B cell (primary cell): Measurements from ENCODE around the gene VAV3. TPM values are rescaled to one million over a fixed set of nuclear protein-coding genes. Genes with fewer than 3 reads are reported as not detected.

ENCODE experiments used
- ATAC-seq: fragments of 200-7000 bp; cut with Tn5 transposase; one replicate; pipeline ENCODE4 v1.10.0; 2021; ENCODE audit warnings: low read depth, mild to moderate bottlenecking, moderate number of reproducible peaks, moderate library complexity
- CTCF ChIA-PET: fragments of 350-600 bp; sonication (Branson Sonifier 250); formaldehyde crosslinking; loops from one replicate; lab custom pipeline; 2021; ENCODE audit warnings: antibody characterized with exemption, inconsistent platforms; lab: Charles Lee
- POLR2A ChIA-PET: fragments of 350-600 bp; sonication (Branson Sonifier 250); formaldehyde crosslinking; loops from one replicate; lab custom pipeline; 2021; ENCODE audit warnings: antibody characterized with exemption; lab: Charles Lee
- DNase-seq: peaks from one replicate; pipeline ENCODE4 v3.0.0; 2013
- H2AFZ ChIP-seq: 2 replicates; pipeline ENCODE4 v1.6.1; 2012; ENCODE audit warnings: mild to moderate bottlenecking, low read depth, low read length; ENCODE audit not compliant: insufficient read depth, poor library complexity, severe bottlenecking
- H3K27ac ChIP-seq, 2 donors: 1 replicate in 1 of 2; 2 replicates in 1 of 2; pipeline ENCODE4 v1.5.1; 2012 to 2013; ENCODE audit warnings: low read length in 2 of 2, mild to moderate bottlenecking in 2 of 2, moderate library complexity in 1 of 2
- H3K27me3 ChIP-seq, 4 experiments: fragments of 200-600 bp in 1 of 4; sonication (generic) in 1 of 4; replicated peaks in 1 of 4; 1 replicate in 2 of 4; 2 replicates in 2 of 4; pipeline versions ENCODE4 v1.6.1 to v1.7.0; 2013 to 2016; ENCODE audit warnings: low read length in 3 of 4, mild to moderate bottlenecking in 2 of 4, mixed read lengths in 1 of 4, moderate library complexity in 1 of 4; ENCODE audit not compliant: insufficient read depth in 4 of 4, control insufficient read depth in 3 of 4; ENCODE audit errors: control extremely low read depth in 1 of 4
- H3K36me3 ChIP-seq, 2 experiments: replicated peaks in 1 of 2; 1 replicate in 1 of 2; 2 replicates in 1 of 2; pipeline versions ENCODE4 v1.6.1 to v1.7.1; 2013; ENCODE audit warnings: low read length in 1 of 2; ENCODE audit not compliant: insufficient read depth in 2 of 2, control insufficient read depth in 1 of 2; ENCODE audit errors: control extremely low read depth in 1 of 2, extremely low read depth in 1 of 2
- H3K4me1 ChIP-seq, 2 donors: fragments of 200-600 bp in 1 of 2; sonication (generic) in 1 of 2; 1 replicate in 1 of 2; 2 replicates in 1 of 2; pipeline versions ENCODE4 v1.5.1 to v1.6.1; 2013 to 2017; ENCODE audit warnings: low read length in 2 of 2; ENCODE audit not compliant: control insufficient read depth in 2 of 2, insufficient read depth in 2 of 2
- H3K4me2 ChIP-seq: replicated peaks from 2 replicates; pipeline ENCODE3; 2012; ENCODE audit warnings: mild to moderate bottlenecking, low read depth, low read length; ENCODE audit not compliant: poor library complexity, severe bottlenecking
- H3K4me3 ChIP-seq, 5 experiments: fragments of 200-600 bp in 1 of 5; sonication (generic) in 1 of 5; 1 replicate in 3 of 5; 2 replicates in 2 of 5; pipeline versions ENCODE4 v1.5.1 to v1.7.0; 2011 to 2016; ENCODE audit warnings: low read length in 4 of 5, mild to moderate bottlenecking in 4 of 5, low read depth in 2 of 5, control low read depth in 1 of 5, moderate library complexity in 1 of 5; ENCODE audit not compliant: insufficient read depth in 1 of 5; ENCODE audit errors: control extremely low read depth in 1 of 5, extremely low read depth in 1 of 5
- H3K79me2 ChIP-seq: fragments of 200-600 bp; sonication (generic); one replicate; pipeline ENCODE4 v1.6.0; 2016; ENCODE audit warnings: low read length; ENCODE audit not compliant: control insufficient read depth, insufficient read depth
- H3K9ac ChIP-seq: fragments of 200-600 bp; sonication (generic); 2 replicates; pipeline ENCODE4 v1.6.1; 2017; ENCODE audit warnings: mild to moderate bottlenecking, low read length, moderate library complexity
- H3K9me3 ChIP-seq, 3 donors: one replicate each; pipeline versions ENCODE4 v1.6.1 to v1.7.1; 2013; ENCODE audit warnings: low read length in 2 of 3; ENCODE audit not compliant: control insufficient read depth in 2 of 3, insufficient read depth in 1 of 3; ENCODE audit errors: control extremely low read depth in 1 of 3
- H4K20me1 ChIP-seq: 2 replicates; pipeline ENCODE4 v1.6.0; 2012; ENCODE audit warnings: mild to moderate bottlenecking, low read length; ENCODE audit not compliant: insufficient read depth, control insufficient read depth, poor library complexity, severe bottlenecking
- H3K27ac Mint-ChIP-seq: one replicate; pipeline ENCODE4 v1.8.0; 2021; ENCODE audit warnings: mixed read lengths
- H3K27me3 Mint-ChIP-seq: one replicate; pipeline ENCODE4 v1.8.0; 2021; ENCODE audit warnings: mixed read lengths
- H3K4me1 Mint-ChIP-seq: one replicate; pipeline ENCODE4 v1.8.0; 2021; ENCODE audit warnings: mixed read lengths
- H3K4me3 Mint-ChIP-seq: one replicate; pipeline ENCODE4 v1.8.0; 2021; ENCODE audit warnings: mixed read lengths
- H3K9me3 Mint-ChIP-seq: one replicate; pipeline ENCODE4 v1.8.0; 2022; ENCODE audit warnings: mixed read lengths; ENCODE audit not compliant: insufficient read depth
- EZH2 ChIP-seq: IDR thresholded peaks from 2 replicates; pipeline ENCODE4 v1.6.1; 2012; ENCODE audit warnings: borderline replicate concordance, low read depth, mild to moderate bottlenecking, moderate library complexity, low read length; ENCODE audit not compliant: insufficient read depth, poor library complexity, severe bottlenecking
- WGBS: methylation state at CpG from one replicate; pipeline ENCODE4 v1.1.5; 2013; ENCODE audit warnings: missing lambda C conversion rate; ENCODE audit not compliant: insufficient coverage; 5-methylcytosine and 5-hydroxymethylcytosine counted together
- intact Hi-C: fragments of 100-400 bp; cut with micrococcal nuclease; formaldehyde crosslinking; loops from one replicate; pipeline ENCODE4 v1.10.0; 2022
- polyA plus RNA-seq: library from polyadenylated mRNA; depleted of rRNA; stranded (reverse); fragments of >200 nt; gene quantifications from 2 replicates; pipeline ENCODE4 v1.2.3, GENCODE V29; 2012
- total RNA-seq, 2 donors: library from RNA; stranded (reverse); fragments of 120-200 nt in 1 of 2; gene quantifications; 1 replicate in 1 of 2; 2 replicates in 1 of 2; pipeline versions ENCODE4 v1.2.3 to v1.2.4, GENCODE V29; 2013 to 2022
- TF ChIP-seq, protein P1 (sequence below): fragments of 200-600 bp; IDR thresholded peaks from one replicate; pipeline ENCODE4 v1.8.0; 2022; ENCODE audit warnings: antibody characterized with exemption, mild to moderate bottlenecking

Gene VAV3
- total and polyA plus RNA-seq, 2 donors (not counting 1 experiment from before 2014, with no cell fraction given): 14.8 to 32.5 TPM

DNA sequence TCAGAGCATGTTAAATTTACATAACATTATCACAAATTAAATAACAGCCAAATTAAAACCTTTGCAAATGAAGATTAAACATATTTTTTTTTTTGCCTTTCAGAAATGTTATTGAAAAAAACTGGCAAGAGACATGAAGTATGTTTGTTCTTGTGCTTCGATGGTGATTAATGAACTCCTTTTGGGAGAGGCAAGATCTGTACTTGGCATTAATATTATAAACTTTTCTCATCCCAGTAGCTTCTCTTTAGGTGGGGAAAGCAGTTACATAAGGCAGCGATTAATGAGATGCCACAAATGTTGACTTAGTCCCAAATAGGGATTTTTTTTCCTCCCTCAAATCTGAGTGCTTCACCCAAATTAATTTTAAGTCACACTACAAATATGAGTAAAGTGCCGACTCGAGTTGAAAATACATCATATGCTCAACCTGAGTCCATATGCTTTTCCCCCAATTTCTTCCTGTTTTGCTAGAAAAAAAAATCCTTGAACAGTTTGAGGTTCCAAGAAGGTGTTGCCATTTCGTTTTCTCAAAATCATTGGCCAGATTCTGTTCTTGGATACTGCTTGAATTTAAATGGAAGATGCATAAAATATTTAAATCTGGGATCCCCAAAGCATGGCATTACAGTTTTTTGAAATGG is 294.5 kb downstream of the VAV3 start:
- no peaks in the 10 kb centered on the region for H3K4me1 ChIP-seq
- WGBS: 95% methylated on average over 3 of the region's 5 CpGs
- TF ChIP-seq, protein P1, sequence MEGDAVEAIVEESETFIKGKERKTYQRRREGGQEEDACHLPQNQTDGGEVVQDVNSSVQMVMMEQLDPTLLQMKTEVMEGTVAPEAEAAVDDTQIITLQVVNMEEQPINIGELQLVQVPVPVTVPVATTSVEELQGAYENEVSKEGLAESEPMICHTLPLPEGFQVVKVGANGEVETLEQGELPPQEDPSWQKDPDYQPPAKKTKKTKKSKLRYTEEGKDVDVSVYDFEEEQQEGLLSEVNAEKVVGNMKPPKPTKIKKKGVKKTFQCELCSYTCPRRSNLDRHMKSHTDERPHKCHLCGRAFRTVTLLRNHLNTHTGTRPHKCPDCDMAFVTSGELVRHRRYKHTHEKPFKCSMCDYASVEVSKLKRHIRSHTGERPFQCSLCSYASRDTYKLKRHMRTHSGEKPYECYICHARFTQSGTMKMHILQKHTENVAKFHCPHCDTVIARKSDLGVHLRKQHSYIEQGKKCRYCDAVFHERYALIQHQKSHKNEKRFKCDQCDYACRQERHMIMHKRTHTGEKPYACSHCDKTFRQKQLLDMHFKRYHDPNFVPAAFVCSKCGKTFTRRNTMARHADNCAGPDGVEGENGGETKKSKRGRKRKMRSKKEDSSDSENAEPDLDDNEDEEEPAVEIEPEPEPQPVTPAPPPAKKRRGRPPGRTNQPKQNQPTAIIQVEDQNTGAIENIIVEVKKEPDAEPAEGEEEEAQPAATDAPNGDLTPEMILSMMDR: no peak
- TF ChIP-seq EZH2: no peak
- ChIA-PET CTCF (interaction anchor here (1.6 kb wide), 1 partner anchor 15 kb away, joined by 3 read pairs; no protein-coding TSS in a partner anchor), POLR2A (no interaction called here)
- peaks cover 22 to 25% of the 10 kb centered on the region in 2 experiments for H3K36me3 ChIP-seq
- ATAC-seq: no peak
- H3K9me3 Mint-ChIP-seq: peaks cover 2% of the 10 kb centered on the region
- H3K4me1 Mint-ChIP-seq: no peaks in the 10 kb centered on the region
- no peaks in the 10 kb centered on the region for H3K27me3 ChIP-seq
- no peaks in the 10 kb centered on the region for H4K20me1 ChIP-seq
- H3K9ac ChIP-seq: no peak overlapping the region
- no peak overlapping the region for H2AFZ ChIP-seq
- no peak for DNase-seq
- no peaks in the 10 kb centered on the region for H3K79me2 ChIP-seq
- H3K27ac Mint-ChIP-seq: no peak overlapping the region
- no peak overlapping the region for H3K4me3 ChIP-seq
- H3K27ac ChIP-seq: no peak overlapping the region
- no peaks in the 10 kb centered on the region for H3K27me3 Mint-ChIP-seq
- H3K4me3 Mint-ChIP-seq: no peak overlapping the region
- intact Hi-C loops: no loop called here
- peaks cover 0 to 4% (median 2%) of the 10 kb centered on the region in 3 donors for H3K9me3 ChIP-seq
- no peak overlapping the region for H3K4me2 ChIP-seq

DNA sequence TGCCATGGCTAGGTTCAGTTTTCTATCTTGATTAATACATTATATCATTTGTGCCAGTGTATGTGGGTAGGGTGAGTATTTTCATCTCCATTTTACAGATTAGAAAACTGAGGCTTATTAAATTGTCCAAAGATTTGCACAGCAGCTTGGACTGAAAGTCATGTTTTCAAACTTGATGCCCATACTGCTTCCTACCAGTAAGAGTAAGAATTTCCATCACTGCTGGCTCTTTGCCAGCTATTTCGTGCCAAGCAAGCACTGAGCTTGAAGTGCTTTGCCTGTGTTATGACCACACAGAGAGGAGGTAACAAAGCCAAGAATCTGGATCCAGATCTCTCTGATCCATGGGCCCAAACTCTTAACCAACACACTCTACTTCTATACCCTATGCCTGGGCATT is 295.0 kb downstream of the VAV3 start:
- Histone ChIP-seq H2AFZ (no peak overlapping the region), H3K36me3 (peaks cover 22 to 23% of the 10 kb centered on the region in 2 experiments), H3K4me2 (no peak overlapping the region), H3K4me1 (no peaks in the 10 kb centered on the region), H3K9me3 (peaks cover 0 to 2% (median 2%) of the 10 kb centered on the region in 3 donors), H3K79me2 (no peaks in the 10 kb centered on the region), H3K4me3 (no peak overlapping the region), H3K27me3 (no peaks in the 10 kb centered on the region), H3K27ac (no peak overlapping the region), H3K9ac (no peak overlapping the region), H4K20me1 (no peaks in the 10 kb centered on the region)
- ChIA-PET POLR2A (no interaction called here), CTCF (no interaction called here)
- Mint-ChIP-seq H3K27me3 (no peaks in the 10 kb centered on the region), H3K9me3 (no peaks in the 10 kb centered on the region), H3K4me3 (no peak overlapping the region), H3K27ac (no peak overlapping the region), H3K4me1 (no peaks in the 10 kb centered on the region)
- WGBS: no CpG with 5 or more reads among the region's 1 CpG
- ATAC-seq (no peak), DNase-seq (no peak)
- intact Hi-C loops: no loop called here
- TF ChIP-seq, protein P1: no peak
- TF ChIP-seq EZH2: no peak
